ENCODE results near the gene TIMP2.

- TF ChIP-seq CTCF (IDR thresholded peaks at IDR 0.05) (no peak), POLR2A (IDR thresholded peaks at IDR 0.05) (no peak)
Measured at GRCh38 chr17:78904371-78904770, 20.8 kb downstream of the TIMP2 start.

Measured in tibial nerve (tissue), 3 donors.